ACC112 (cell line): Measurements from ENCODE around the gene HSPBP1.

Experiments used
- H2AFZ ChIP-seq: fragments of 200-600 bp; sonication (generic); one replicate; pipeline ENCODE4 v1.6.0; 2017; ENCODE audit warnings: antibody characterized with exemption, low read length; ENCODE audit not compliant: unreplicated experiment
- H3K27ac ChIP-seq: fragments of 200-600 bp; sonication (generic); 2 replicates; pipeline ENCODE4 v1.5.1; 2014; ENCODE audit warnings: low read depth, mild to moderate bottlenecking, antibody characterized with exemption, low read length, moderate library complexity
- H3K27me3 ChIP-seq: fragments of 200-600 bp; sonication (generic); 2 replicates; pipeline ENCODE4 v1.6.1; 2014; ENCODE audit warnings: mild to moderate bottlenecking, antibody characterized with exemption, low read length, moderate library complexity, mixed read lengths; ENCODE audit not compliant: insufficient read depth
- H3K36me3 ChIP-seq: fragments of 200-600 bp; sonication (generic); 2 replicates; pipeline ENCODE4 v1.6.1; 2016; ENCODE audit warnings: mild to moderate bottlenecking, antibody characterized with exemption, low read length, moderate library complexity, mixed read lengths; ENCODE audit not compliant: insufficient read depth
- H3K4me1 ChIP-seq: fragments of 200-600 bp; sonication (generic); one replicate; pipeline ENCODE4 v1.6.1; 2016; ENCODE audit warnings: low read length, mixed read lengths; ENCODE audit not compliant: insufficient read depth, unreplicated experiment, control insufficient read depth
- H3K4me3 ChIP-seq: fragments of 200-600 bp; sonication (generic); 2 replicates; pipeline ENCODE4 v1.5.1; 2014; ENCODE audit warnings: mild to moderate bottlenecking, low read depth, low read length
- H3K79me2 ChIP-seq: fragments of 200-600 bp; sonication (generic); one replicate; pipeline ENCODE4 v1.6.0; 2016; ENCODE audit warnings: low read length; ENCODE audit not compliant: control insufficient read depth, unreplicated experiment, insufficient read depth

The HSPBP1 gene

GRCh38 chr19:55285229-55285890, 5.5 kb upstream of the HSPBP1 start:
- Histone ChIP-seq H3K27ac (no peak overlapping the region), H3K4me3 (peak overlapping the region; percentile 62; the same call in 1 of the 2 replicates), H3K4me1 (peaks cover 12% of the 10 kb centered on the region), H3K79me2 (no peaks in the 10 kb centered on the region), H3K36me3 (no peaks in the 10 kb centered on the region), H2AFZ (no peak overlapping the region), H3K27me3 (no peaks in the 10 kb centered on the region)

GRCh38 chr19:55284405-55285058, 4.6 kb upstream of the HSPBP1 start:
- no peaks in the 10 kb centered on the region for H3K36me3 ChIP-seq
- H3K4me3 ChIP-seq = peak overlapping the region; percentile 67
- H3K4me1 ChIP-seq = peaks cover 12% of the 10 kb centered on the region
- no peak overlapping the region for H3K27ac ChIP-seq
- H3K79me2 ChIP-seq = no peaks in the 10 kb centered on the region
- no peak overlapping the region for H2AFZ ChIP-seq
- H3K27me3 ChIP-seq = no peaks in the 10 kb centered on the region

DNA sequence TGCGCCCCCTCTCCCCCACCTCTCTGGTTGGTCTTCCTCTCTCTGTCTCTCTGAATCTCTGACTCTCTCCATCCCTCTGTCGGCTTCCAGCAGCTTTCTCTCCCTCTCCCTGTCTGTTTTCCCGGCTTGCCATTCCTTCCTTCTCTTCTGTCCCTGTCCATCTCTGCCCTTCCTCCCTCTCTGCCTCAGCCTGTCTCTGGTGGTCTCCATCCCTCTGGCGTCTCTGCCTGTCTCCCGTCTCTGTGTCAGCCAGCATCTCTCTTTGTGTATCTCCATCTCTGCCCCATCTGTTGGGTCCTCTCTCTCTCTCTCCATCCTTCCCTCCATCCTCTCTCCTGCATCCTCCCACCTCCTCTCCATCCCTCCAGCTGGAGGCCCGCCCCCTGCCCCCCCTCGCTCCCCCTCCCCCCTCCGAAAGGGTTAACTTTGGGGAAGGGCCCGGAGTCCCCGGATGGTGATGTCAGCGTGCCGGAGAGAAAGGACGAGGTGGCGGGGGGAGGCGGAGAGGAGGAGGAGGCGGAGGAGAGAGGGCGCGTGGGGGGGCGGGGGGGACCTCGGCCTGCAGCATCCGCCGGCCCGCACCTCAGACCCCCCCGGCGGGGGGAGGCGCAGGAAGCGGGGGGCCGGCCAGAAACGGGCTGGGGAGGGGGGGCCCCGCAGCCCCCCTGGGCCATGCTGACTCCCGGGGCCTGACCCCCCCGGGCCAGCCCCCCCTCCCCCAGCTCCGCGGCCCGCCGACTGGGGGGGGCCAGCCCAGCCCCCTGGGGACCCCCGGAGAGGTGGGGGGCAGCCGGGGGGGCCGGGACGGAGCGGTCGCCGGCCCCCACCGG, 3.9 kb upstream of the HSPBP1 start, which contains the start of gene BRSK1:
BRSK1 (plus strand) TSS at position 450 of the 830 bp plus-strand sequence. CDS start 446 bp downstream, outside the sequence.
- Histone ChIP-seq H3K4me1 (peaks cover 15% of the 10 kb centered on the region), H2AFZ (peak within 1 kb of the TSS; percentile 60), H3K36me3 (no peaks in the 10 kb centered on the region), H3K27me3 (no peaks in the 10 kb centered on the region), H3K4me3 (peak within 1 kb of the TSS; percentile 67), H3K27ac (no peak within 1 kb of the TSS), H3K79me2 (no peaks in the 10 kb centered on the region)

GRCh38 chr19:55279340-55279739, 570 bp downstream of the HSPBP1 start:
- Histone ChIP-seq H3K4me3 (peak overlapping the region; percentile 98), H3K27me3 (no peaks in the 10 kb centered on the region), H3K4me1 (peaks cover 15% of the 10 kb centered on the region), H2AFZ (no peak overlapping the region), H3K79me2 (no peaks in the 10 kb centered on the region), H3K27ac (peak overlapping the region; percentile 75; the same call in 1 of the 2 replicates), H3K36me3 (no peaks in the 10 kb centered on the region)

GRCh38 chr19:55278391-55279135, 1.3 kb downstream of the HSPBP1 start:
- peaks cover 15% of the 10 kb centered on the region for H3K4me1 ChIP-seq
- no peaks in the 10 kb centered on the region for H3K36me3 ChIP-seq
- H3K4me3 ChIP-seq = peak overlapping the region; percentile 98
- no peaks in the 10 kb centered on the region for H3K79me2 ChIP-seq
- H3K27me3 ChIP-seq = no peaks in the 10 kb centered on the region
- H3K27ac ChIP-seq = no peak overlapping the region
- no peak overlapping the region for H2AFZ ChIP-seq

GRCh38 chr19:55277494-55277893, 2.4 kb downstream of the HSPBP1 start:
- H3K27ac ChIP-seq = no peak overlapping the region
- no peaks in the 10 kb centered on the region for H3K36me3 ChIP-seq
- no peak overlapping the region for H2AFZ ChIP-seq
- H3K27me3 ChIP-seq = no peaks in the 10 kb centered on the region
- H3K79me2 ChIP-seq = no peaks in the 10 kb centered on the region
- H3K4me3 ChIP-seq = no peak overlapping the region
- peaks cover 11% of the 10 kb centered on the region for H3K4me1 ChIP-seq

GRCh38 chr19:55276720-55277430, 3.0 kb downstream of the HSPBP1 start:
- Histone ChIP-seq H3K4me1 (peaks cover 11% of the 10 kb centered on the region), H3K27me3 (no peaks in the 10 kb centered on the region), H3K79me2 (no peaks in the 10 kb centered on the region), H3K4me3 (no peak overlapping the region), H2AFZ (no peak overlapping the region), H3K36me3 (no peaks in the 10 kb centered on the region), H3K27ac (no peak overlapping the region)

- Histone ChIP-seq H3K27ac (no peak overlapping the region), H2AFZ (no peak overlapping the region), H3K79me2 (no peaks in the 10 kb centered on the region), H3K27me3 (no peaks in the 10 kb centered on the region), H3K4me3 (no peak overlapping the region), H3K4me1 (peaks cover 11% of the 10 kb centered on the region), H3K36me3 (no peaks in the 10 kb centered on the region)
Measured at GRCh38 chr19:55275851-55276719, 3.8 kb downstream of the HSPBP1 start.

GRCh38 chr19:55273978-55274707, 5.8 kb downstream of the HSPBP1 start:
- no peak overlapping the region for H2AFZ ChIP-seq
- H3K4me3 ChIP-seq = no peak overlapping the region
- no peaks in the 10 kb centered on the region for H3K79me2 ChIP-seq
- peaks cover 2% of the 10 kb centered on the region for H3K4me1 ChIP-seq
- H3K36me3 ChIP-seq = no peaks in the 10 kb centered on the region
- no peak overlapping the region for H3K27ac ChIP-seq
- H3K27me3 ChIP-seq = no peaks in the 10 kb centered on the region
